K562 (cell line): Measurements from ENCODE around the gene FGFRL1. TPM values are rescaled to one million over a fixed set of nuclear protein-coding genes. Genes with fewer than 3 reads are reported as not detected.
A peak's percentile ranks its signal among the peaks of the same experiment; 100 is the strongest.

ENCODE experiments used
- ADNP ChIP-seq: fragments of 200-800 bp; sonication (Bioruptor generic); IDR thresholded peaks from 2 replicates; pipeline ENCODE4 v1.6.1; 2016; ENCODE audit warnings: missing genetic modification characterization, missing compliant biosample characterization
- ATF6 ChIP-seq: sonication (generic); formaldehyde crosslinking; IDR thresholded peaks from 2 replicates; pipeline ENCODE4 v1.4.0; 2020; ENCODE audit warnings: mild to moderate bottlenecking, missing genetic modification reagents
- CHCHD3 ChIP-seq: fragments of 250-450 bp; sonication (Bioruptor Pico); IDR thresholded peaks from 2 replicates; pipeline ENCODE4 v2.1.2; 2022; ENCODE audit warnings: mild to moderate bottlenecking
- COPS2 ChIP-seq: fragments of 450-650 bp; conservative IDR thresholded peaks from 2 replicates; pipeline ENCODE4 v1.6.1; 2016; ENCODE audit warnings: mild to moderate bottlenecking, moderate library complexity
- CXXC5 ChIP-seq: fragments of 250-450 bp; sonication (Bioruptor Pico); IDR thresholded peaks from 2 replicates; pipeline ENCODE4 v1.8.0; 2022; ENCODE audit warnings: inconsistent platforms, mild to moderate bottlenecking, moderate library complexity
- ETV5 ChIP-seq: sonication (generic); formaldehyde crosslinking; IDR thresholded peaks from 2 replicates; pipeline ENCODE4 v1.4.0; 2020; ENCODE audit warnings: low read depth, mild to moderate bottlenecking, missing genetic modification reagents
- ETV6 ChIP-seq, 3 experiments: fragments of 150-350 bp in 1 of 3; sonication (generic) in 1 of 3; formaldehyde crosslinking in 1 of 3; IDR thresholded peaks; 2 replicates each; pipeline versions ENCODE4 v1.6.1 to v1.8.0; 2014 to 2022; ENCODE audit warnings: borderline replicate concordance in 2 of 3, low read depth in 2 of 3, antibody characterized with exemption in 1 of 3, low read length in 1 of 3, mild to moderate bottlenecking in 1 of 3, missing genetic modification reagents in 1 of 3
- EWSR1 ChIP-seq: fragments of 450-650 bp; IDR thresholded peaks from 2 replicates; pipeline ENCODE4 v1.6.1; 2018; ENCODE audit warnings: borderline replicate concordance, mild to moderate bottlenecking, low read depth, moderate library complexity; ENCODE audit not compliant: partially characterized antibody
- FOXJ2 ChIP-seq: fragments of 200-800 bp; sonication (Bioruptor generic); IDR thresholded peaks from 2 replicates; pipeline ENCODE4 v1.6.1; 2016; ENCODE audit warnings: missing genetic modification characterization, missing compliant biosample characterization
- HMG20B ChIP-seq: fragments of 250-450 bp; sonication (Bioruptor Pico); IDR thresholded peaks from 2 replicates; pipeline ENCODE4 v1.5.0; 2021; ENCODE audit warnings: mild to moderate bottlenecking
- HNRNPUL1 ChIP-seq: fragments of 200-400 bp; formaldehyde crosslinking; IDR thresholded peaks from 2 replicates; pipeline ENCODE4 v1.6.1; 2017; ENCODE audit warnings: low read length
- HOMEZ ChIP-seq: fragments of 250-450 bp; sonication (Bioruptor Pico); IDR thresholded peaks from 2 replicates; pipeline ENCODE4 v1.4.0; 2020; ENCODE audit warnings: mild to moderate bottlenecking, moderate library complexity
- ILF3 ChIP-seq: fragments of 450-650 bp; IDR thresholded peaks from 2 replicates; pipeline ENCODE4 v1.6.1; 2018; ENCODE audit warnings: antibody characterized with exemption, mild to moderate bottlenecking, moderate library complexity, borderline replicate concordance
- MAFK ChIP-seq: IDR thresholded peaks from 2 replicates; pipeline ENCODE4 v1.6.1; 2011; ENCODE audit warnings: low read length, improper control_type of control experiment
- NBN ChIP-seq: fragments of 450-650 bp; IDR thresholded peaks from 2 replicates; pipeline ENCODE4 v1.6.1; 2016; ENCODE audit warnings: low read depth, mild to moderate bottlenecking
- NR0B1 ChIP-seq: fragments of 450-650 bp; IDR thresholded peaks from one replicate; pipeline ENCODE4 v1.6.1; 2018; ENCODE audit warnings: mild to moderate bottlenecking, moderate library complexity; ENCODE audit not compliant: partially characterized antibody
- SMARCA4 ChIP-seq: fragments of 450-650 bp; IDR thresholded peaks from 2 replicates; pipeline ENCODE4 v1.6.1; 2016
- SMARCA5 ChIP-seq: fragments of 450-650 bp; IDR thresholded peaks from 2 replicates; pipeline ENCODE4 v1.6.1; 2016
- TARDBP ChIP-seq: fragments of 450-650 bp; IDR thresholded peaks from 2 replicates; pipeline ENCODE4 v1.6.1; 2016
- TEAD2 ChIP-seq: fragments of 450-650 bp; IDR thresholded peaks from 2 replicates; pipeline ENCODE4 v1.6.1; 2016; ENCODE audit warnings: missing genetic modification characterization, control low read depth, missing compliant biosample characterization
- ZNF124 ChIP-seq: sonication (generic); formaldehyde crosslinking; IDR thresholded peaks from 2 replicates; pipeline ENCODE4 v1.8.1; 2022; ENCODE audit warnings: missing genetic modification reagents
- ZNF592 ChIP-seq: fragments of 450-650 bp; IDR thresholded peaks from 2 replicates; pipeline ENCODE4 v1.6.1; 2017; ENCODE audit warnings: antibody characterized with exemption, mild to moderate bottlenecking
- polyA plus RNA-seq, 8 experiments: library from polyadenylated mRNA; depleted of rRNA in 4 of 8; stranded (reverse) in 5 of 8; unstranded in 3 of 8; fragments of >200 nt; fragmentation: Nextera tagmentation in 2 of 8; fragmentation: Illumina TruSeq in 1 of 8; extraction: Ambion mirVana in 2 of 8; extraction: Trizol in 1 of 8; gene quantifications; 2 replicates each; pipeline versions ENCODE4 v1.2.1 to v1.2.3, GENCODE V29; 2011 to 2014; ENCODE audit warnings: inconsistent platforms in 1 of 8, missing spikeins in 1 of 8
- total RNA-seq, 7 experiments: library from RNA; depleted of rRNA in 6 of 7; stranded (reverse); fragments of >200 nt in 6 of 7; fragmentation: Illumina TruSeq in 2 of 7; extraction: Trizol in 2 of 7; gene quantifications; 2 replicates each; pipeline versions ENCODE4 v1.2.1 to v1.2.3, GENCODE V29; 2011 to 2021; ENCODE audit warnings: low replicate concordance in 1 of 7

Gene FGFRL1
- total and polyA plus RNA-seq, 9 of the 15 experiments (the other 6 are each of a cell fraction or from before 2014, with no cell fraction given), result 0.34 to 49.9 (median 14.6) TPM

GRCh38 chr4:986428-986878 is 25.0 kb upstream of the FGFRL1 start (continued):
- TF ChIP-seq NBN (0 out of 2 replicates have a peak, but pooled peaks have one; percentile 42), ZNF592 (no peak), CHCHD3 (CRISPR knock-in tag) (no peak), NR0B1 (no peak), MAFK (no peak), ZNF124 (CRISPR knock-in tag) (no peak), HOMEZ (CRISPR knock-in tag) (no peak), SMARCA4 (0 out of 2 replicates have a peak, but pooled peaks have one; percentile 22), ETV6 (IDR thresholded peaks at IDR 0.05; ENCODE audit: borderline replicate concordance in 1 of 2, low read depth in 2 of 2, low read length in 1 of 2) (no peak), ETV6 (CRISPR knock-in tag; IDR thresholded peaks at IDR 0.05; ENCODE audit: borderline replicate concordance) (no peak), SMARCA5 (no peak), ATF6 (CRISPR knock-in tag) (no peak), ADNP (no peak), HNRNPUL1 (no peak), ILF3 (no peak), TEAD2 (no peak), CXXC5 (no peak), EWSR1 (no peak), HMG20B (no peak), ETV5 (CRISPR knock-in tag) (no peak), FOXJ2 (tag) (no peak), COPS2 (no peak), TARDBP (no peak)
